Mesothelial cell of epicardium (in vitro differentiated cells): Measurements from ENCODE around the gene SGK1. TPM values are rescaled to one million over a fixed set of nuclear protein-coding genes. Genes with fewer than 3 reads are reported as not detected.
"Not testable (repeated sequence)": the region's sequence is repeated elsewhere in the genome, so short reads cannot be mapped to it uniquely, and the experiment has no call there.

Experiments
- DNase-seq, 2 experiments: peaks; one replicate each; pipeline ENCODE4 v3.0.0; 2021; ENCODE audit warnings: low spot score in 2 of 2; ENCODE audit not compliant: unreplicated experiment in 2 of 2
- H3K27ac Mint-ChIP-seq: 2 replicates; pipeline ENCODE4 v1.8.0; 2021; ENCODE audit warnings: mixed read lengths
- H3K27me3 Mint-ChIP-seq: 2 replicates; pipeline ENCODE4 v1.8.0; 2021; ENCODE audit warnings: low read depth, mixed read lengths
- H3K36me3 Mint-ChIP-seq: 2 replicates; pipeline ENCODE4 v1.8.0; 2021; ENCODE audit warnings: mixed read lengths
- H3K4me1 Mint-ChIP-seq: 2 replicates; pipeline ENCODE4 v1.8.0; 2021; ENCODE audit warnings: mixed read lengths
- H3K4me3 Mint-ChIP-seq: 2 replicates; pipeline ENCODE4 v1.8.0; 2021; ENCODE audit warnings: mild to moderate bottlenecking, moderate library complexity, mixed read lengths
- H3K9me3 Mint-ChIP-seq: 2 replicates; pipeline ENCODE4 v1.8.0; 2021; ENCODE audit warnings: mixed read lengths
- total RNA-seq: library from RNA; stranded (reverse); gene quantifications from 3 replicates; pipeline ENCODE4 v1.2.1, GENCODE V29; 2021
- TF ChIP-seq, protein P1 (sequence below): fragments of 200-600 bp; sonication (generic); IDR thresholded peaks from one replicate; pipeline ENCODE4 v1.5.0; 2021; ENCODE audit warnings: antibody characterized with exemption; ENCODE audit not compliant: unreplicated experiment

SGK1 gene
- total RNA-seq, 1 donor from 2014 or later, result 44.5 TPM

DNA sequence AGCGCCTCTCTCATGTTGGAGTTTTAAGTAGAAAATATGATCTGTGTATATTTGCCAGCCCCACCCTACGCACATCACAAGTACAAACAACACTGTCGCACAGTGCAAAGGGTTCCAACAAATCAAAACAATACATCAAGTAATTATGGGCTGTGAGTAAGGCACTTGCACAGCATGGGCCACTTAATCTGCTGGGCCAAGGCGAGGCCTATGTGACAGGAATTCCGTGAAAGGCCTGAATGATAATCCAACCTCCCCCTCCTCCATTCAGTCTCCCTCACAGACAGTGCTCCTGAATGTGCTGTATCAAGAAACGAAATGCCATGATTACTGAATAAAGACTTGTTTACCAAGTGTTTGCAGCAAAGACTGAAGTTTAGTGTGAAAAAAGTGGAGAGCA lies 135.4 kb downstream of the SGK1 start:
- TF ChIP-seq, protein P1, sequence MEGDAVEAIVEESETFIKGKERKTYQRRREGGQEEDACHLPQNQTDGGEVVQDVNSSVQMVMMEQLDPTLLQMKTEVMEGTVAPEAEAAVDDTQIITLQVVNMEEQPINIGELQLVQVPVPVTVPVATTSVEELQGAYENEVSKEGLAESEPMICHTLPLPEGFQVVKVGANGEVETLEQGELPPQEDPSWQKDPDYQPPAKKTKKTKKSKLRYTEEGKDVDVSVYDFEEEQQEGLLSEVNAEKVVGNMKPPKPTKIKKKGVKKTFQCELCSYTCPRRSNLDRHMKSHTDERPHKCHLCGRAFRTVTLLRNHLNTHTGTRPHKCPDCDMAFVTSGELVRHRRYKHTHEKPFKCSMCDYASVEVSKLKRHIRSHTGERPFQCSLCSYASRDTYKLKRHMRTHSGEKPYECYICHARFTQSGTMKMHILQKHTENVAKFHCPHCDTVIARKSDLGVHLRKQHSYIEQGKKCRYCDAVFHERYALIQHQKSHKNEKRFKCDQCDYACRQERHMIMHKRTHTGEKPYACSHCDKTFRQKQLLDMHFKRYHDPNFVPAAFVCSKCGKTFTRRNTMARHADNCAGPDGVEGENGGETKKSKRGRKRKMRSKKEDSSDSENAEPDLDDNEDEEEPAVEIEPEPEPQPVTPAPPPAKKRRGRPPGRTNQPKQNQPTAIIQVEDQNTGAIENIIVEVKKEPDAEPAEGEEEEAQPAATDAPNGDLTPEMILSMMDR, result no peak
- Mint-ChIP-seq H3K4me1 (peaks cover 16% of the 10 kb centered on the region), H3K4me3 (no peak overlapping the region), H3K9me3 (no peaks in the 10 kb centered on the region), H3K36me3 (no peaks in the 10 kb centered on the region), H3K27me3 (peaks cover 1% of the 10 kb centered on the region), H3K27ac (no peak overlapping the region)
- no peak for DNase-seq

DNA sequence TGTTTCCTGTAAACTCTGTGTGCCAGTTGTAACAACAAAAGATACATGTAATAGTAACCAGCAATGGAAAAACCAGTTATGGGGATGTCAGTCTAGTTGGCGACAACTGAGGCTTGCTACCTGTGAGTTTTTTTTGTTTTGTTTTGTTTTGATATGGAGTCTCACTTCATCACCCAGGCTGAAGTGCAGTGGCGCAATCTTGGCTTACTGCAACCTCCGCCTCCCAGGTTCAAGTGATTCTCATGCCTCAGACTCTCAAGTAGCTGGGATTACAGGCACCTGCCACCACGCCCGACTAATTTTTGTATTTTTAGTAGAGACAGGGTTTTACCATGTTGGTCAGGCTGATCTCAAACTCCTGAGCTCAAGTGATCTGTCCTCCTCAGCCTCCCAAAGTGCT lies 136.2 kb downstream of the SGK1 start:
- not testable (repeated sequence) for H3K27me3 Mint-ChIP-seq, H3K4me3 Mint-ChIP-seq, DNase-seq, H3K27ac Mint-ChIP-seq, H3K36me3 Mint-ChIP-seq, H3K9me3 Mint-ChIP-seq
- peaks cover 20% of the 10 kb centered on the region for H3K4me1 Mint-ChIP-seq

DNA sequence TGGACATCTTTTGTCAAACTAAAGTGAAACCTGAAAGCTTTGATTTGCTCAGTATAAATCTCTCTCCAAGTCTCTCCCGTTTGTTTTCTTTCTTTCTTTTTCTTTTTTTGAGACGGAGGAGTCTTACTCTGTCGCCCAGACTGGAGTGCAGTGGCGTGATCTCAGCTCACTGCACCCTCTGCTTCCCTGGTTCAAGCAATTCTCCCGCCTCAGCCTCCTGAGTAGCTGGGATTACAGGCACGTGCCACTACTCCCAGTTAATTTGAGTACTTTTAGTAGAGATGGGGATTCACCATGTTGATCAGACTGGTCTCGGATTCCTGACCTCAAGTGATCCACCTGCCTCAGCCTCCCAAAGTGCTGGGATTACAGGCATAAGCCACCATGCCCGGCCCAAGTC lies 136.7 kb downstream of the SGK1 start:
- H3K4me1 Mint-ChIP-seq, result peaks cover 22% of the 10 kb centered on the region
- H3K27ac Mint-ChIP-seq, H3K4me3 Mint-ChIP-seq, DNase-seq, H3K9me3 Mint-ChIP-seq, H3K27me3 Mint-ChIP-seq, H3K36me3 Mint-ChIP-seq: not testable (repeated sequence)

DNA sequence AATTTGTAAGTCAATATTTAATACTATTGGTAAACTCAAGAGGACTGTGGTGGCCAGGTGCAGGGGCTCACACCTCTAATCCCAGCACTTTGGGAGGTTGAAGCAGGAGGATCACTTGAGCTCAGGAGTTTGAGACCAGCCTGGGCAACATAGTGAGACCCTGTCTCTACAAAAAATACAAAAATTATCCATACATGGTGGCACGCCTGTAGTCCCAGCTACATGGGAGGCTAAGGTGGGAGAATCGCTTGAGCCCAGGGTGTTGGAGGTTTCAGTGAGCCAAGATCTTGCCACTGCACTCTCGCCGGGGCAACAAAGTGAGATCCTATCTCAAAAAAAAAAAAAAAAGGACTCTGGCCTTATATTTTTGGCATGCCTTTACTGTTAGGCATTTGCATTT lies 137.4 kb downstream of the SGK1 start:
- H3K27ac Mint-ChIP-seq, H3K36me3 Mint-ChIP-seq, DNase-seq, H3K27me3 Mint-ChIP-seq, H3K9me3 Mint-ChIP-seq, H3K4me3 Mint-ChIP-seq: not testable (repeated sequence)
- peaks cover 29% of the 10 kb centered on the region for H3K4me1 Mint-ChIP-seq

DNA sequence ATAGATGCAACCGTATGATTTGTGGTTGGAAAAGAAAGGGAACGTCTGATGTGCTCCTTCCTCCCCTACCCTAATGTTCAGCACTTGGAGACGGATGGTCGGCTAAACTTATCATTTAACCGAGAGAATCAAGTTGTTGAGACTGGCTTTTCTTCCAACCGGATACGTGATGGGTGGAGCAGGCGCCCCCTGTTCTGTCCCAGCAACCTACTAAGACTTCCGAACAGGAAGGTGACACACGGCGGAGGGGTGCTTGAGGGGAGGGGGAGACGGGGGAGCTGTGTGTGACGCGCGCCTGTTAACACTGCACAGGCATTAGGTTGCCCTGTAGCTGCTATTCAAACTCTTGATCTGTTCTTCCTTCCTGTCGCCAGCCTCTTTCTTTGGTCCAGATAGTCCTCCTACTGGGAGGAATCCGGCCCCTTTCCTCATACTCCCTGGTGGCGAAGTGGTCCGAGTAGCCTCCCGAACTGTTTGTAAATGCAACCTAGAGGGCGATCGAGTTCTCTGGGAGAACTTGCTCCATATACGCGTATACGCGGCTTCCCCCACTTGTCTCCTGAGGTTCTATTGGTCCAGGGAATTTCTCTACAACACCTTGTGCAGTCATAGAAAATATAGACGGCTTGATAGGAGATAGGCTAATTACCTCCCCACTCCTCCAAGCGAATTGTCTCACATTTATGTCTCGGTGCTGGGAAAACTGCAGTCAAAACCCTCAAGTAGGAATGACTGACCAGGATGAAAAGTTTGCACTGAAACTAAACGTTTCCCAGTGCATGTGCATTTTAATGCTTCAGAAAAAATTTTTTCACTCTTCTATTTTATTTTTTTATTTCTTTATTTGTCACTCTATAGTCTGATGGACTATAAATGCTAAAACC lies 139.5 kb downstream of the SGK1 start:
- TF ChIP-seq, protein P1, result peak; percentile 49
- peaks cover 5% of the 10 kb centered on the region for H3K27me3 Mint-ChIP-seq
- peak; percentile 42 to 71 for DNase-seq
- peak overlapping the region; percentile 87 for H3K27ac Mint-ChIP-seq
- H3K4me3 Mint-ChIP-seq, result peak overlapping the region; percentile 74
- no peaks in the 10 kb centered on the region for H3K36me3 Mint-ChIP-seq
- H3K4me1 Mint-ChIP-seq, result peaks cover 36% of the 10 kb centered on the region
- H3K9me3 Mint-ChIP-seq, result no peaks in the 10 kb centered on the region

DNA sequence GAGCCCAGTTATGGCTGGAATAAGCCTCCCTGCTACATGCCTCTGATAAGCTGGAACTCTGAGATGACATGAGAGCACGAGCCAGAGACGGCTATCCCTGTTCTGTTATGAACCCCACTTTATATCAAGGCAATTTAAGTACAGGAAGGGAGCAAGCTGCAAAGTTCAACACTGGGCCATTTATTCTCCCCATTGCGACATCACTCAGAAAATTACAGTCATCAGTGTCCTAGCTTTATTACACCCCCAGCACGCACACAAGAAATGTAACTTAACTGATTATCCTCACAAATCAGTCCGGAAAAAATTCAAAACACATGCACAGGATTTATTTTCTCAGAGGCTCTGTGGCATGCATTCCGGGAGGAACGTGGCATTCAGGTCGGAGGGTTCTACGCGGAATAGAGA lies 140.2 kb downstream of the SGK1 start:
- no peak for DNase-seq
- Mint-ChIP-seq H3K4me3 (peak overlapping the region; percentile 74), H3K27ac (peak overlapping the region; percentile 87), H3K9me3 (no peaks in the 10 kb centered on the region), H3K4me1 (peaks cover 42% of the 10 kb centered on the region), H3K36me3 (peaks cover 5% of the 10 kb centered on the region), H3K27me3 (peaks cover 5% of the 10 kb centered on the region)
- TF ChIP-seq, protein P1, result no peak

DNA sequence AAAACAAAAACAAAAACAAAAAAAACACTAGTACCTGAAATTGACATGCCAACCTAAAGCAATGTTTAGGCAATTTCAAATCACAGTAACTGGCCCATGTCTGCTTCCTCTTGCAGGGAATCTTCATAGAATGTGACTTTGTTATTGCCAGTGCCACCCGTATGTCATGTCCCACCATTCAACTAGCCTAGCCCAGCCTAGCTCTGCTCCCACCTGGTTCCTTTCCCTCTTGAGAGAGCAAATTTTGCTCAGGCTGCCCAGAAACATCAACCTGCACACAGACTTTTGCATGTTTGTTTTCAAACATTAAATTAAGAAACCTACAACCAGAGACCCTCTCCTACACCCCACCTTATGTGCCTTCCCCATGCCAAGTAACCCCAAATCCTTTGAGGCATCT lies 140.7 kb downstream of the SGK1 start:
- Mint-ChIP-seq H3K36me3 (peaks cover 9% of the 10 kb centered on the region), H3K4me3 (peak overlapping the region; percentile 74), H3K27ac (peak overlapping the region; percentile 87), H3K27me3 (peaks cover 5% of the 10 kb centered on the region), H3K4me1 (peaks cover 46% of the 10 kb centered on the region), H3K9me3 (no peaks in the 10 kb centered on the region)
- TF ChIP-seq, protein P1, result no peak
- no peak for DNase-seq
